Activated CD8-positive, alpha-beta memory T cell treated with anti-CD3 and anti-CD28 coated beads, Interleukin-2, amount 50 U/mL, for 48 hours (primary cell): ENCODE measurements around the gene VPS11.

Experiments used
- DNase-seq: peaks from one replicate; pipeline ENCODE4 v3.0.0-alpha.2; 2020

Gene VPS11

GRCh38 chr11:119126675-119127268, 59.2 kb downstream of the VPS11 start:
- no peak for DNase-seq

DNA sequence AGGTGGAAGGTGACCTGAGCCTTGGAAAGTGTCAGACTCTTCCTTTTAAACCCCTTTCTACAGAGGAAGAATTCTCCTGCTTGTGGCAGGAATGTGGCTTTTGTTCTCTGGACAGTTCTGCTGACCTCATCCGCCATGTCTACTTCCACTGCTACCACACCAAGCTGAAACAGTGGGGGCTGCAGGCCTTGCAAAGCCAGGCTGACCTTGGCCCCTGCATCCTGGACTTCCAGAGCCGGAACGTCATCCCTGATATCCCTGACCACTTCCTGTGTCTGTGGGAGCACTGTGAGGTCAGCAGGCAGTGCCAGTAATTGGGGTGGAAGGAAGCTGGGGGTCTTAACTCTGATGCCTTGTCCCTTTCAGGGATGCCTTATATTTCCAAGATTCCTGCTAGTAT, 63.0 kb downstream of the VPS11 start:
- no peak for DNase-seq
